Activated CD4-positive, alpha-beta T cell treated with anti-CD3 and anti-CD28 coated beads for 48 hours (primary cell): ENCODE results near the gene ABCG2.
"Not testable (repeated sequence)": the region's sequence is repeated elsewhere in the genome, so short reads cannot be mapped to it uniquely, and the experiment has no call there.

Experiments used
- DNase-seq: peaks from one replicate; pipeline ENCODE4 v3.0.0-alpha.2; 2020

The ABCG2 gene

DNA sequence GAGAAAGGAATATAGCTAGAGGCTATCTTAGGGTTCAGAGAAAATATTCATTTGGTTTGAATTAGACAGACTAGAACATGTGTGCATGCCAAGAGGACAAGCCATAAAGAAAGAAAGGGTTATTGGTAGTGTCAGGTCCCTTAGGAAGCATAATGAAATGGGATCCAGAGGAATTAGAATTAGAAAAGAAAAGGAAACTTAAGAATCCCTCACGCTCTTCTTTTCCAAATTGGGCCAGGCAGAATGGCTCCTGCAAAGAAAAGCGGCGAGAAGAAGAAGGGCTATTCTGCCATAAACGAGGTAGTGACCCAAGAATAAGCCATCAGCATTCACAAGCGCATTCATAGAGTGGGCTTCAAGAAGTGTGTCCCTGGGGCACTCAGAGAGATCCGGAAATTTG is 4.9 kb upstream of the ABCG2 start:
- DNase-seq = no peak

DNA sequence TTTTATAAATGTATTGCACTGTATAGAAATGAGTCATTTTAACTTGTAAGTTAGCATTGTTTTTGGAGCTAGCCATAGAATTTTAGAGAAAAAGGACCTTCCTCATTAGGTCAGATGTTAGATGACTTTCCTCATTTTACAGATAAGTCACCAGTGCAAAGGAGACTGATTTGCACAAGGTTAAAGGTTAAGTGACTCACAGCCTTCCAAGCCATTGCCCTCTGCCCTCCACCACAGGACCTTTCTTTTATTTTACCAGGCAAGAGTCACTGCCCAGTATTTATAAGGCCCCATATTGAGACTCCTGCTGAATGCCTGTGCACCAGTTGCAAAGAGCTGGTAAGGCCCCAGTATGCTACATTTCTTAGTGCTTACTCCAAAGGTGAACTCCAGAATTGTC is 4.2 kb upstream of the ABCG2 start:
- DNase-seq = no peak

DNA sequence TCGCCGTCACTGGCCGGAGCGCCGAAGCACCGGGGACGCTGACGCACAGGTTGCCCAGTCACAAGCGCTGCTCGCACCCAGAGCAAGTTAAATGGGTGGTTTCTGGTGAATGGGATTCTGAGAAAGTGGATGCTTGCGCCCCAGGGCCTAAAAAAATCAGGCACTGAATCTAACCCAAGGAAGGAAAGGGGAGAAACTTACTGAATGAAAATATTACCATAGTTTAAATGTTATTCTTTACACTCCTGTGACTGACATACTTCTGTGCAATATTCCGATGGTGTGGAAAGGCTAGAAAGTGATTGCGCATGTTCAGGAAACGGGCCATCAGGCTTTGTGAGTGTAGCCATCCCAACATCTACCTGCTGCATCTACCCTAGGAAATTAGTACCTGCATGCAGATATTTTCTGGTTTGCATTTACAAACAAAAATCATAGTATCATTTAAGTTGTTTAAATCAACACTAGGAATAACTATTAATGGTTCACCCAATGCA is 838 bp upstream of the ABCG2 start:
- no peak for DNase-seq

DNA sequence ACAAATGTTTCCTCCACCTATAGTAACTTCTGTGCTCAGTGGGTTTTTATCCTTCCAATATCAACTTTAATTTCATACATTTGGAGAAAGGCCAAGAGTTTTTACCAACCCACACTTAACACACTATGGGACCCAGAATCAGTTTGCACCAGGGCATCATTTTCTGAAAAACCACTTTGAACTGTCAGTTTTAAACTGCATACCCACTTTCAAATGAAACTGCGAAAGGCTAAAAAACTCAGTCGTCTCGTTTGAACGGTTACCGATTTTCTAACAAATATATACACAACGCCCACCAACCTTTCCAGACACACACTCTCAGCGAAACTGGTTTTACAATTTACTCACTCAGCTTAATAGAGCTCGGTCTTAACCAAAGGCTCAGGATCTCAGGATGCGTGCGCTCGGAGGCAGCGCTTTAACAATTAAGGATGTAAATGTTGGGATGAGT is 376 bp downstream of the ABCG2 start:
- DNase-seq = peak; percentile 41

DNA sequence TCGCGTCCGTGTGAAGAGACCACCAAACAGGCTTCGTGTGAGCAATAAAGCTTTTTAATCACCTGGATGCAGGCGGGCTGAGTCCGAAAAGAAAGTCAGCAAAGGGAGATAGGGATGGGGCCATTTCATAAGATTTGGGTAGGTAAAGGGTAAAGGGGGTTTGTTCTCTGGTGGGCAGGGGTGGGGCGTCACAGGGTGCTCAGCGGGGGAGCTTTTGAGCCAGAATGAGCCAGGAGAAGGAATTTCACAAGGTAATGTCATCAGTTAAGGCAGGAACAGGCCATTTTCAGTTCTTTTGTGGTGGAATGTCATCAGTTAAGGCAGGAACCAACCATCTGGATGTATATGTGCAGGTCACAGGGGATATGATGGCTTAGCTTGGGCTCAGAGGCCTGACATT is 6.1 kb downstream of the ABCG2 start:
- DNase-seq = not testable (repeated sequence)

DNA sequence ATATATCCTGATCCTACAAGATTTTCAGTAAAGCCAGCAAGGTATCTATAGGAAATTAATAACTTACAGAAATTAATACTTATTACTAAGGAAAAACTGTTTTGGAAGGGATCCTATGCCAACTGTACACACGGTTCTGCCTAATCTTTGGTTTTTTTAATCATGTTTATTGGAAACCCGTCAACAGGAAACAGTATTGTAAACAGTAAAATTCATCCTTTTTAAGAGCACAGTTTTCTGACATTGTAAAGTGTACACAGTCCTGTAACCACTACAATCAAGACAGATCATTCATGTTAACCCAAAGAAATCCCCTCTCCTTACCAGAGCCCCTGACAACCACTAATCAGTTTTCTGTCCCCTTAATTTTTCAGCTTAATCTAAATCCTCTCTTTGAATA is 9.9 kb downstream of the ABCG2 start:
- DNase-seq = no peak

DNA sequence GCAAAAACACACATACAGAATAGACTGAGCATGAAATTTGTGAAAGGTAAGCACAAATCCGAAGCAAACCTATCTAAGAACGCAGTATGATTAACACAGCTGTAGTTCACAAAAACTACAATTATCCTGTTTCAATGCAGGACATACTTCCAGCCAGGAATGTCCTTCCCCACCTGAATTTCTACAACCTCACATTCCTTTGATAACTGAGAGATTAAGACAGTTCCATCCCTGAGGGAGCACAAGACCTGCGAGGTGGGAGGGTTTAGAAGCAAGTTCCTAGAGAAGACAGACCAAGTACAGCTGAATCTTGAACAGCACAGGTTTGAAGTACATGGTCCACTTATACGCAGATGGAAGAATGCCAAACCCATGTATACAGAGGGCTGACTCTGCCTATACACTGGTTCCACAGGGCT is 10.6 kb downstream of the ABCG2 start:
- no peak for DNase-seq

DNA sequence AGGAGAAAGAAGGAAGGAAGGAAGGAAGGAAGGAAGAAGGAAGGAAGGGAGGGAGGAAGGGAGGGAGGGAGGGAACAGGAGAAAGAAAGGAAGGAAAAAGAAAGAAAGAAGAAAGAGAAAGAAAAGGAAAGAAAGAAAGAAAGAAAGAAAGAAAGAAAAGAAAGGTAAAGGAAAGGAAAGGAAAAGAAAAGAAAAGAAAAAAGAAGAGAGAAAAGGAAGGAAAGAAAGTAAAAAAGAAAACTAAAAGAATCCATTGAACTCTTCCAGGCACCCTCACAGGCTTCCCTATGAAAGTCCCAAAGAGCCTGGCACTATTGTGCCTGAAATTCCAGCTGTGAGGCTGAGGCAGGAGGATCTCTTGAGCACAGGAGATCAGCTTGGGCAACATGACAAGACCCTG is 11.5 kb downstream of the ABCG2 start:
- DNase-seq = no peak

DNA sequence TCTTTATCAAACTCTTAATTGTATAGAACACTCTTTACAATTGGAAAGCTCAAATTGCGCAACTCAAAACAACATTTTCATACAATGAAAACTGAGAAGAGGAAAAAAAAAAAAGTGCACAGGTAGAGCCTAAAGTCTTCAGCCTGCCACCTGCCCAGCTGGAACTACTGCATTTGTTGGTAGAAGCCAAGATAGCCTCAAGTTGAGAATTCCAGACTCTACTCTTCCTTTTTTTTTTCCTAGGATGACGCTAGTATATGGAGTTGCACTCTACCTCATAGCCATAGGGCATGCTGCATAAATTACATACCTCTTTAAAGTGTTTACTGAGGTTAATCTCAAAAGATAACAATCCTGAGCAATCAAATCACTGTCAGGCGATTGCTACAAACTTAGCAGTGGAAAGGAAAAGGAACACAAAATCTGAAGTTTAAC is 13.6 kb downstream of the ABCG2 start:
- no peak for DNase-seq

DNA sequence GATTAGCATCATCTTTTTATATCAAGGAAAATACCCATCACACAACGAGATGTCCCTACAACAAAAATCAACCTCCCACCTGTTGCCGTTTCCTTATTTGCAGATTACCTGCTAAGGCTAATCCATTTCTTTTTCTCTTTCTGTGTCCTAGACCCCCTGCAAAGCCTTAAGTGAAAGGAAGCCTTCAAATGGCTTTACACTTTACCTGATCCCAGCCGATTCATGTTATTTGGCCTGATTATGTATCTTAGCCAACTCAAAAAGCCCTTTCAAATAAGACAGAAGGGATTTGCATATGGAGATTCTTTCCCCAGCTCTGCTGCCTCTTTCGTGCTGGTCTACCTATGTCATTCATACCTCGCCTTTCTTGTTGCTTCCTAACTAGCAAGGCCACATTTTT is 14.4 kb downstream of the ABCG2 start:
- no peak for DNase-seq

DNA sequence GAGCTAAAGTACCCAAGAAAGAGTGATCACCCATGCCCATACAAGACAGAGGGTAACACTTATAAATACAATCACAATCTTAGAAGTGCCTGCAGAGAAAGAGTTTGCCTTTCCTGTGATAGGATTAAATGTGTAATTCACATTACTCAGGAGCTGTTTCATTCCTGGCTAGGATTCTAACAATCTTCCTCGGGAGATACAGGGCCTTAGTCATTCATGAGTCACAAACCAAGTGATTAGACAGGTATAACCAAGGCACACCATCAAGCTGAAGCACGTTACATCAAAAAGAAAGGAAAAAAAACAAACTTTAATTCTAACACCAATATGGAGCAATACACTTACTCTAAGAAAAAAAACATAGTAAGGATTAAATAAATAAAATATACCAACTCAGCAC is 14.9 kb downstream of the ABCG2 start:
- DNase-seq = no peak

DNA sequence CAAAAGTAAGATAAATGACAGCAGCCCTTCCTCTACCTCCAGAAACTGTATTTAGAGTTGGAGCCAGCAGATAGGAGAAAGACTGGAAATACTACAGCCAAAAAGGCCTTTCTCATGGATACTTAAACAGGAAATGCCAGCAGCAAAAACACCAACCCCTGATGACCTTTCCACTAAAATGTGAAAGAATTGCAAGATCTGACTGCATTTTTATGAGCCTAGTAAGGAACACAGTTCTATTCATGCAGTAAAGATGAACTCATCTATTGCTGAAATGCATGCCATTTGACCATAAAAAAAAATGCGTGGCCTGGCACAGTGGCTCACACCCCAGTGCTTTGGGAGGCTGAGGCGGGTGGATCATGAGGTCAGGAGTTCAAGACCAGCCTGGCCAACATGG is 19.9 kb downstream of the ABCG2 start:
- no peak for DNase-seq

DNA sequence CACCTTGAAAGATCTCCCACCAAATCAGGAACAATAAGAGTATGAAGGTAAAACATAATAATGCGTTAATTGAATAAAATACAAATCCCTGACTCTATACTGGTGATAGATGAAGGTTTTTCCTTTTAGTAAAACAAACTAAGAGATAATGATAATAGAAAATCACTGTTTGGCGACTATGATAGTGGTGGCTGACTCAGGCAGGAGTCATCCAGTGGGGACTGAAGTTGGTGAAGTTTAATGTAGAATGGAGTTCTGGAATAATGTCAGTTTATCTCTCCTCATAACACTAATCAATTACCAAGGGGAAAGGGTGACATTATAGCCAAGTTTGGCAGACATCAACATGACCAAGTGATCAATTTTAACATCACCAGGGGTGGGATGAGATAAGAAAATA is 21.3 kb downstream of the ABCG2 start:
- no peak for DNase-seq

DNA sequence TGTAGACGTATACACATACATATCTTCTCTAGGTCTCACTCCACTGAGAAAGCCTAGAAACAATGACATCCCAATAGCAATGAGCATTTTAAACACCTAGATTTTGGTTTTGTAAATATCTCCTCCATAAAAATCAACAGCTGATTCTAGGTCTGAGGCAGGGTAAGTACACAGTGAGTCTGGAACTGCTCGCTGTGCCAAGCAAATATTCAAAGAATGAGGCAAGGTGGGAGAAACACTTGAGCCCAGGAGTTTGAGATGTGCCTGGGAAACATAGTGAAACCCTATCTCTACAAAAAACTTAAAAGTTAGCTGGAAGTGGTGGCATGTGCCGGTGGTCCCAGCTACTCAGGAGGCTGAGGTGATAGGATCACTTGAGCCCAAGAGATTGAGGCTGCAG is 22.2 kb downstream of the ABCG2 start:
- no peak for DNase-seq

DNA sequence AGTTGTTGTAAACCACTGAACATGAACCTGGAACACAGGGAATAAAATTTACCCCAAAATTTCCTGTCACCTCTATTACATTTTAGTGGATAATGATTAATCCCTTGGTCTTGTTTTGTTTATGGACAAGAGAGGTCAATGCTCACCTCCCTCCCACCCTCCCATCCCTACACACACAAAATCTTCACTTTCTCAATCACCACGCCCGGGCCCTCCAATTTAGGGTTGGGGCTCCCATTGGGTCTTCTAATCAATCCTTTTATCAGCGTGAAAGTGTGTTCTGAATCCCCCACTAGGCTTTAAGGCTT is 23.1 kb downstream of the ABCG2 start:
- no peak for DNase-seq

DNA sequence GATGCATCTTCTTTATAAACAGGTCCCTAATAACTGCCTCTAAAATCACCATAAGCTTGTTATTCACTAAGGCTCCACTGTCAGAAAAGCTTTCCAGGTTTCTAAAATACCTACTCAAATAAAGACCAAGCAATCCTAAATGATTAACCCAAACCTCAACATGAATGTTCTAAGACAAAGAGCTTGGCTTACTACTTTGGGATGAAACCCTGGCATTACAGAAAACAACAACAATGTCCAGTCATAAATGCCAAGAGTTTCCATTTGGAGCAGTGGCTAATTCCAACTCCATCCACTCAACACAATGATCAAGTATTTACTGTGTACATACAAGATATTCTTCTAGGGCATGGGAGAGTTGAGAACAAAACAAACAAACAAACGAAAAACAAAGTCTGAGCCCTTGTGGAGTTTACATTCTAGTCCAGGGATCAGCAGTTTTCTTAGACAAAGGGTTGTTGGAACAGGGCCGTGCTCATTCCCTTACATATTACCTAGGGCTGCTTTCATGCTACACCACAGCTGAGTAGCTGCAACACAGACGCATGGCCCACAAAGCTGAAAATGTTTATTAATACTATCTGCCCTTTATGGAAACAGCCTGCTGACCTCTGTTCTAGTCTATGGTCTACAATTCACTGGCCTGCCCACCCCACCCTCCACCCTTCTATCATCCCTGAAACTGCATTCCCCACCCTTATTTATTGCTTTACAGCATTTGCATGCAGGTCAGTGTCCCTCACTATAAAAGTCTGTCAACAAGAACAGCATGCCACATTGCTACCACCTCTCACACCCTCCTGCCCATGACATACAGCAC is 23.7 kb downstream of the ABCG2 start:
- DNase-seq = no peak

DNA sequence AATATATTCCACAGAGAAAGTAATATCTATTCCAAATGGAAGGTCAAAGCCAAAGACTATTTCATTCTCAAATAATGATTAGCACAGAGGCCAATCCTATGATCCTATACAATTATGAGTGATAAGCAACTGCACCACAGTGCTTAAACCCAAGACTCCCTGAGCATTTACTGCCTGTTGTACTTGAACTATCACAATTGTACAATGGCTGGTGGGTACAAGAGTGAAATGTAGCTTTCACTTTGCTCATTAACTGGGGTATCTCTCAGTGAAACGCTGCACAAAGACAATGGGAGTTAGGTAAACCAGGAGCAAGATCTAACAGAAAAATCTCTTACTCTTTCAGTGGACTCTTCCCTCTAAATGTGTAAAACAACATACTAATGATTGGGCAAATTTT is 24.3 kb downstream of the ABCG2 start:
- DNase-seq = no peak

DNA sequence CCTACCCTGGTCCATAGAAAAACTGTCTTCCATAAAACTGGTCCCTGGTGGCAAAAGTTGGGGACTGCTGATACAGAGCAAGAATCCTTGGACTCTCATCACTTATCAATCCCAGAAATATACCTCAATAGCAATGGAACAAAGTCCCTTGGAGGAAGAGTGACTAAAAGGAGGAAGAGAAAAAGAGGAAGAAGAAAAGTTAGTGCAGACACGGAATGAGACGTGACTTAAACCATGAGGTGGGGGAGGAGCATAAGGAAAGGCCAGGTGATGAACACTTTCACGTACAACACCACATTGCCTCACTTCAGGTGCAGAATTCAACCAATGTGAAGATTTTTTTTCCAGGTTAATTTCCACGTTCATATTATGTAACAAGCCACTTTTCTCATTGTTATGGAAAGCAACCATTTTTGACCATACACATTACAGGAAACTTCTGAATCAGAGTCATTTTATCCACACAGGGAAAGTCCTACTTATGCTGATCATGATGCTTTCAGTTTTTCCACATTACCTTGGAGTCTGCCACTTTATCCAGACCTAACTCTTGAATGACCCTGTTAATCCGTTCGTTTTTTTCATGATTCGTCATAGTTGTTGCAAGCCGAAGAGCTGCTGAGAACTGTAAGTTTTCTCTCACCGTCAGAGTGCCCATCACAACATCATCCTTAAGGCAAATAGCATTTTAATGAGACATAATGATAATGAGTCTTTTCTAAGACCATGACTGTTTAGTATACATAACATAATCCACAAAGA is 27.7 kb downstream of the ABCG2 start:
- DNase-seq = no peak

DNA sequence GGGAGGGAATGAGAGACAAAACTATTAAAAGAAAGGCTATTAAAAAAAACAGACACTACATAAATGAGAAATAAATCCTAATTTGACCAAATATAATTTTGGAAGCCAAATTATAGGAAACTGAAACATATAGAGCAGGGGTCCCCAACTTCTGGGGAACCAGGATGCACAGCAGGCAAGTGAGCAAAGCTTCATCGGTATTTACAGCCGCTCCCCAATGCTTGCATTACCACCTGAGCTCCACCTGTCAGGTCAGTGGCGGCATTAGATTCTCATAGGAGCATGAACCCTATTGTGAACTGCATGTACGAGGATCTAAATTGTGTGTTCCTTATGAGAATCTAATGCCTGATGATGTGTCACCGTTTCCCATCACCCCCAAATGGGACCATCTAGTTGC is 28.4 kb downstream of the ABCG2 start:
- no peak for DNase-seq

DNA sequence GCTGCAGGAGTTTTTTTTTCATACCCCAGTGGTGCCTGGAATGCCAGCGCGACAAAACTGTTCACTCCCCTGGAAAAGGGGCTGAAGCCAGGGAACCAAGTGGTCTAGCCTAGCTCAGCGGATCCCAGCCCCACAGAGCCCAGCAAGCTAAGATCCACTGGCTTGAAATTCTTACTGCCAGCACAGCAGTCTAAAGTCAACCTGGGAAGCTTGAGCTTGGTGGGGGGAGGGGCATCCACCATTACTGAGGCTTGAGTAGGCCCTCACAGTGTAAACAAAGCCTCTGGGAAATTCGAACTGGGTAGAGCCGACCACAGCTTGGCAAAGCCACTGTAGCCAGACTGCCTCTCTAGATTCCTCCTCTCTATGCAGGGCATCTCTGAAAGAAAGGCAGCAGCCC is 36.2 kb downstream of the ABCG2 start:
- DNase-seq = not testable (repeated sequence)

DNA sequence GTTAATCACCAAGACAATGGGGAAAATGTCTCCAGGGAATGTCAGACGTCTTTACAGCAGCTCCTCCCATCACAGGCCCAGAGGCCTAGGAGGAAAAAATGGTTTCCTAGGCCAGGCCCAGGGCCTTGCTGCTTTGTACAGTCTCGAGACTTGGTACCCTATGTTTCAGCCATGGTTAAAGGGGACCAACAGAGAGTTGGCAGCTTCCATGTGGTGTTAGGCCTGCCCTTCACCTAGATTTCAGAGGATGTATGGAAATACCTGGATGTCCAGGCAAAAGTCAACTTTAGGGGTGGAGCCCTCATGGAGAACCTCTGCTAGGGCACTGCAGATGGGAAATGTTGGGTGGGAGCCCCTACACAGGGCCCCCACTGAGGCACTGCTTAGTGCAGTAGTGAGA is 38.5 kb downstream of the ABCG2 start:
- DNase-seq = no peak

DNA sequence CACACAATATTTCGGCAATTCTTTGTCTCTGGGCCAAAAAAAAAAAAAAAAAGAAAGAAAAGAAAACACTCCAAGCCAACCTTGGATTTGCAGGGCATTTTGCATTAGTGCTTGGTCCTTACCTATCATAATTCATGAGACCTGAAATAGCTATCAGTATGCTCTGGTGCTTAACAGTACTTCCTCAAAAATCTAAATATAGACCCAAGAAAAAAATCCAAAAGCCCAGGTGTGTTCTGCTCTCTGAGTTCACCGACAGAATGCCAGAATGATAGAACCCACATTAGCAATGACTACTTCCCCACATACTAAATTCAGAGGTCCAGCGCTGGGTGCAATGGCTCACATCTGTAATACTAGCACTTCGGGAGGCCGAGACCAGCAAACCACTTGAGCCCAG is 42.9 kb downstream of the ABCG2 start:
- no peak for DNase-seq

DNA sequence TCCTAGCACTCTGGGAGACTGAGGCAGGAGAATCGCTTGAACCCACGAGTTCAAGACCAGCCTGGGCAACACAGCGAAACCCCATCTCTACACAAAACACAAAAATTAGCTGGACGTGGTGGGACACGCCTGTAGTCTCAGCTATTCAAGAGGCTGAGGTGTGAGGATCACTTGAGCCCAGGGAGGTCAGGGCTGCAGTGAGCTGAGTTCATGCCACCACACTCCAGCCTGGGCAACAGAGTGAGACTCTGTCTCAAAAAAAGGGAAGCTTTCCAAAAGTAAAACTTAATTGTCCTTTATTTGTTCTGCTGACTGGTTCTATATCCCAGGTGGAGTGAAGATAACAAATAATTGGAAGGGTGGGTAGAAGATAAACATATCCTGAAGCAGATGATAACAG is 45.6 kb downstream of the ABCG2 start:
- DNase-seq = no peak

DNA sequence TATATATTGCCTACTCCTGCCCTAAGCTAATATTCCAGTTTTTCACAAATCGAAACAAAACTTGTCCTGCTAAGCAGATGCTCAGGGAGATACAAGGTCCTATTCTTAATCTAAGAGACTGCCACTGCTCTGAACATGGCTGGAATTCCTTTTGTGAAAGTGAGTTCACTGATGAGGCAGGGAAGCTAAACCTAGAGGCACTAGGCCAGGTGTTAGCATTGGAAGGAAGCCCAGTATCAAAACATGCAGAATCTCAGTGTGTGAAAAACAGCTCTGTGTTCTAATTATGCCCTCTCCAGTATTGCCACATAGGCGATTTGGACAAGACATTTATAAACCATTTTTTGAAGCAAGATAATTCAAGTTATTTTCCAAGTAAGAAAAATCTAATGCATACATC is 47.6 kb downstream of the ABCG2 start:
- DNase-seq = no peak
